Bronchial epithelial cell (primary cell): Measurements from ENCODE around the gene TPST2. TPM values are rescaled to one million over a fixed set of nuclear protein-coding genes. Genes with fewer than 3 reads are reported as not detected.
A peak's percentile ranks its signal among the peaks of the same experiment; 100 is the strongest.
"Not testable (repeated sequence)": the region's sequence is repeated elsewhere in the genome, so short reads cannot be mapped to it uniquely, and the experiment has no call there.

ENCODE experiments used
- DNase-seq: peaks from one replicate; pipeline ENCODE4 v3.0.0-alpha.2; 2010; ENCODE audit warnings: low read depth
- FAIRE-seq: peaks from 2 replicates; lab custom pipeline; 2011; peaks lifted over from hg19 to GRCh38; lab: Jason Lieb, UNC
- H3K27me3 ChIP-seq: 2 replicates; pipeline ENCODE4 v1.5.1; 2011; ENCODE audit warnings: low read length; ENCODE audit not compliant: control insufficient read depth, insufficient read depth
- H3K36me3 ChIP-seq: 2 replicates; pipeline ENCODE4 v1.5.1; 2011; ENCODE audit warnings: low read length; ENCODE audit not compliant: control insufficient read depth, insufficient read depth
- H3K4me3 ChIP-seq: 2 replicates; pipeline ENCODE4 v1.5.1; 2011; ENCODE audit warnings: mild to moderate bottlenecking, low read depth, low read length, control low read depth
- CTCF ChIP-seq: IDR thresholded peaks from 2 replicates; pipeline ENCODE4 v1.5.1; 2011; ENCODE audit warnings: mild to moderate bottlenecking, moderate library complexity, low read length, control low read depth, inconsistent platforms; ENCODE audit not compliant: insufficient read depth, severe bottlenecking
- total RNA-seq: library from RNA; depleted of rRNA; stranded (reverse); fragments of >200 nt; gene quantifications from 2 replicates; pipeline ENCODE4 v1.2.1, GENCODE V29; 2014

TPST2 gene
- total RNA-seq, 1 donor from 2014 or later = 18.4 TPM

GRCh38 chr22:26536056-26536761 lies 53.7 kb downstream of the TPST2 start:
- Histone ChIP-seq H3K4me3 (no peak overlapping the region), H3K36me3 (peaks cover 14% of the 10 kb centered on the region), H3K27me3 (no peaks in the 10 kb centered on the region)
- no peak for TF ChIP-seq CTCF
- DNase-seq (peak; percentile 54), FAIRE-seq (no peak)

- no peaks in the 10 kb centered on the region for H3K27me3 ChIP-seq
- H3K4me3 ChIP-seq = no peak overlapping the region
- peaks cover 11% of the 10 kb centered on the region for H3K36me3 ChIP-seq
- TF ChIP-seq CTCF = no peak
- no peak for DNase-seq
- FAIRE-seq = no peak
Measured at GRCh38 chr22:26535603-26535908, 54.4 kb downstream of the TPST2 start.

- DNase-seq (no peak), FAIRE-seq (no peak)
- Histone ChIP-seq H3K27me3 (no peaks in the 10 kb centered on the region), H3K4me3 (no peak overlapping the region), H3K36me3 (peaks cover 10% of the 10 kb centered on the region)
- no peak for TF ChIP-seq CTCF
Measured at GRCh38 chr22:26534874-26535602, 54.9 kb downstream of the TPST2 start.

GRCh38 chr22:26534171-26534855 lies 55.6 kb downstream of the TPST2 start:
- no peaks in the 10 kb centered on the region for H3K27me3 ChIP-seq
- no peak for TF ChIP-seq CTCF
- DNase-seq = peak; percentile 46
- FAIRE-seq = no peak
- no peak overlapping the region for H3K4me3 ChIP-seq
- H3K36me3 ChIP-seq = peaks cover 10% of the 10 kb centered on the region

DNA sequence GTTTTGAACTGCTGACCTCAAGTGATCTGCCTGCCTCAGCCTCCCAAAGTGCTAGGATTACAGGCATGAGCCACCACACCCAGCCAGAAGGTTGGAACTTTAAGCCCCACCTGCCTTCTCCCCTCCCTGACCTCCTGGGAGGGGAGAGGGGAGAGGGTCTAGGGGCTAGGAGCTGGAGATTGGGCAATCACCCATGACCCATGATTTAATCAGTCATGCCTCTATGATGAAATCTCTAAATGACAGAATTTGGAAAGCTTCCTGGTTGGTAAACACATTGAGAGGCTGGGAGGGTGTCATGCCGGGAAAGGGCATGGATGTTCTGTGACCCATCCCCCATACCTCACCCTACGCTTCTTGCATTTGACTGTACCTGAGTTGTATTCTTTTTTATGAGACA lies 60.6 kb downstream of the TPST2 start:
- peaks cover 11% of the 10 kb centered on the region for H3K36me3 ChIP-seq
- H3K4me3 ChIP-seq = no peak overlapping the region
- peak; percentile 93 for FAIRE-seq
- no peak for TF ChIP-seq CTCF
- no peaks in the 10 kb centered on the region for H3K27me3 ChIP-seq
- DNase-seq = peak; percentile 79

DNA sequence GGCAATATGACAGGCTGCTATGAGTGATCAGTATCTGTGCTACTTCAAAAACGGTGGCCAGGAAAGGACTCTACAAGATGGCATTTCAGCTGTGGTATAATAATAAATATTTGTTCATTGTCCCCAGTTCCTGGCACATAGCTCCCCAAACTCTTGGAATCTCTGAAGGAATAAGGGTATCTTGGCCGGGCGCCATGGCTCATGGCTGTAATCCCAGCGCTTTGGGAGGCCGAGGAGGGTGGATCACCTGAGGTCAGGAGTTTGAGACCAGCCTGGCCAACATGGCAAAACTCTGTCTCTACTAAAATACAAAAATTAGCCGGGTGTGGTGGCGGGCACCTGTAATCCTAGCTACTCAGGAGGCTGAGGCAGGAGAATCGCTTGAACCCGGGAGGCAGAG lies 61.4 kb downstream of the TPST2 start:
- not testable (repeated sequence) for DNase-seq, FAIRE-seq, H3K4me3 ChIP-seq, H3K27me3 ChIP-seq
- H3K36me3 ChIP-seq = peaks cover 11% of the 10 kb centered on the region
